ENCODE results near the gene HTD2.

DNA sequence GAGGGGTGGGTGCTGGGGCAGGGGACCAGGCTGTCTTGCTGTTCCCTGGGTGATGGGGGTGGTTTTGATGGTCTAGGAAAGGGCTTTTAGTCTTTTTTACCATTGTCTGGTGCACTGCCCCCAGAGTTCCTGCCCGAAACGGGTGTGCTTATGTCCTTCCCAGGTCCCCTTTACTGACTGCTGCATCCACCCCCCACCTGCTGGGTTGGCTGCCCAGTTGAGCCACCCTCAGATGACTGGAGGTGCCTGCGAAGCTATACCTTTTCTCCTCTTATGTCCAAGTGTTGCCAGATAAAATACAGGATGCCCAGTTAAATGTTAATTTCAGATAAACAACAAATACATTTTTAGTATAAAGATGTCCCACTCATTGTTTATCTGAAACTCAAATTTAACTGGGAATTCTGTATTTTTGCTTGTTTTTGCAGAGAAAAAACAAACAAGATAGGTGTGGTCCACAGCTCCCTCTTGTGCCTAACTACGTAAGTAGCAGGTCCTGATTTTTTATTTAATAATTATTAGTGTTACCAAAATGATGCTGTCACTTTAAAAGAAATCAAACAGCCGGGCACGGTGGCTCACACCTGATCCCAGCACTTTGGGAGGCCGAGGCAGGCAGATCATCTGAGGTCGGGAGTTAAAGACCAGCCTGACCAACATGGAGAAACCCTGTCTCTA lies 6.3 kb upstream of the HTD2 start:
- TF ChIP-seq POLR2AphosphoS5 (IDR thresholded peaks at IDR 0.05; ENCODE audit: low read depth, low read length) (no peak), POLR2A (IDR thresholded peaks at IDR 0.05; ENCODE audit: low read depth, low read length) (no peak)

Data from GM12892 (cell line).